HG02938 (cell line): Measurements from ENCODE around the gene DNAJC21.

Source experiments
- ATAC-seq: cut with Tn5 transposase; IDR thresholded peaks from one replicate; pipeline ENCODE4 v1.9.1; 2021; ENCODE audit warnings: mild to moderate bottlenecking, moderate library complexity; ENCODE audit not compliant: unreplicated experiment

Gene DNAJC21

GRCh38 chr5:34929134-34929719 is at the start of gene DNAJC21:
Gene DNAJC21, plus strand, starts transcription at chr5:34929559. Its CDS starts 261 bp downstream, at chr5:34929820.
- ATAC-seq: peak; percentile 82

DNA sequence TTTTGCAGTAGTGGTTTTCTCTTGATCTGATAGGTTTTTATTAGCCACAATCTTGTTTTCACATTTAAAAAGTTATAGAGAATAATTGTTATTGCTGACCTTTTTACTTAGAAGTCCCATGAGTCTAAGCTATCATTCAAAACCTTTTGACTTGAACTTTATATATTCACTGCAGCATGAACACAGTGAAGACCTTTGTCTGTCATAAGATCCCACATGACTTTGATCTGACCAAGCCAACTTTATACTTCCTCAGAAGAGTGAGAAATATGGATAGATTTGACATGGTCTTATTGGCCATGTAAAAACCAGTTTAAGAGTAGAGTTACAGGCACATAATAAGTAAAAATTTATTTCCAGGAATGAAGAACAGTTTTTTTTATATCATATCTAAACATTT is 48.1 kb upstream of the DNAJC21 start:
- ATAC-seq: no peak

DNA sequence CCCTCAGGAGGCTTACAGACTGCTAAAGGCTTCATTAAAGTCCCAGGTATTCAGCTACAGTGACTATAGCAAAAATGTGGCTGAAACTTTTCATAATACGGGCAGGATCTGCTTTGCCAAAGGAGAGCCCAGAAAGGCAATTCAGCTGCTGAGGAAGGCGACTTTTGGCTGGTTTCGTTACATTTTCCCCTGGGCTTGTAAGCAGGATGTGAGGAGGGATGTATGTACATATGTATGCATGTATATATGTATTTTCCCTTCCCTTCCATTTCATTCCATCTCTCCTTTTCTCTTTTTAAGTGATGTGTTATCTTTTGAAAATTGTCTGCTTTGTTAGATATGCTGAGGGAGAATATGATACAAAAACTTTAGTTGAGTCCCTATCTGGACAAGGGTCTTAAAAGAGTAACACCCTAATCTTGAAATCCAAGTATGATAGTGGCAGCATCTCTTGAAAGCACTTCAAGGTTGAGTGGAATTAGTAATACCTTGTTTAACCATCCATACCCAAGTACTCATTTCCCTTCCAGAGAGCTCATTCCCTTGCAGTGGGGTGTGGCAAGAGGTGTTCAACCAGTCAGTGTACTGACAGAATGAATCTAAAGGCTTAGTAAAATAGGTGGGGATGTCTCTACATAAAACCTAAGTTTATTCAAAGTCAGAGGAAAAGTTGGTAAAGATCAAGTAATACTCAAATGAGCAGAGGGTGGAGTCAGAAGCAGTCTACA is 42.8 kb upstream of the DNAJC21 start:
- ATAC-seq: no peak

- ATAC-seq: no peak
Observed at GRCh38 chr5:34889394-34889793, 40.0 kb upstream of the DNAJC21 start.

DNA sequence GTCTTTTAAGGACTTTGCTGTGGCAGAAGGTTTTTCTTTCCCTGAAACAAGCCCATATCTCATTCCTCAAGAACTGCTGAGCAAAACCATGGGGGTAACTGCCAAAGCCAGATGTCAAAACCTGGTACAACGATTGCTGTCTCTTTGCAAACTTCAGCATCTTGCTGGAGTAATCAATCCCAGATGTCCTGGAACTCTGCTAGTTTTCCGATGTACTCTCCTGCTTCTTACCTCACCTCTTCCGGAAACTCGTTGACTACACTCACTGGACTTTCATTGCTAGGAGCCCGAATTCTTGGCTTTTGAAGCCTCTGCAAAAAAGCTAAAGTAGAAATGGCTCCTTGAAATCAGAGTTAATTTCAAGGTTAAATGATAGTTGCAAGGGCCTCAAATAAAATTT is 37.4 kb upstream of the DNAJC21 start:
- ATAC-seq: no peak

DNA sequence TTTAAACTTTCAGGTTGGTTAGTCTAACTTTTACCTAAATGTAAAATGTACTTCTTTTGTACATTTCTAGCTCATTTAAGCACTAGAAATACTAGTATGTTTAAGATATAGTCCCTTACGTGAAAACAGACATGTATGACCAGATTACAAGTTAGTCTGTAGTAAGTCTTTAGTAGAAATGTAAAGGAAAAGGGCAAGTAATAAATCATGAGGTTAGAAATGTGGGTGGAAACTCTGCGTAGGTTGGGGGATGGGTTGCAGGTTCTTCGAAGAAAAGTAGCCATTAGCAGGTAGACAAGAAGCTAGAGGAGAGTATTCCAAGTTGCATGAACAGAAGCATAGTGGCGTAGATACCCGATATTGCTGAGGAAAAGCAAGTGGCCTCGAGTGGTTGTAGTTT is 36.9 kb upstream of the DNAJC21 start:
- ATAC-seq: no peak

DNA sequence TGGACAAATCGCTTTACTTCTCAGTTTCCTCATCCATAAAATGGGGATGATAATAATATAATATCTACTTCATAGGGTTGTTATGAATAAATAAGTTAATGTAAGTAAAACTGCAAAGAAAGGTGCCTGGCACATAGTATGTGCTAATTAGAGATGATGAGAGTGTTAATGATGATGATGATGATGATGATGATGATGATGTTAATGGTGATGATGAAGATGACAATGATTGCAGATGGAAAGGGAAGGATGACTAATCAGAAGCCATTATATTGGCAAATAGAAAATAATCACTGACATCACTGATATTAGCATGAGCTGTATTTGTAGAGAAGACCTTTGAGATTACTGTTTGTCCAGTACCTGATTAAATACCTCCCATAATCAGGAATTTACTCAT is 34.6 kb upstream of the DNAJC21 start:
- ATAC-seq: no peak

DNA sequence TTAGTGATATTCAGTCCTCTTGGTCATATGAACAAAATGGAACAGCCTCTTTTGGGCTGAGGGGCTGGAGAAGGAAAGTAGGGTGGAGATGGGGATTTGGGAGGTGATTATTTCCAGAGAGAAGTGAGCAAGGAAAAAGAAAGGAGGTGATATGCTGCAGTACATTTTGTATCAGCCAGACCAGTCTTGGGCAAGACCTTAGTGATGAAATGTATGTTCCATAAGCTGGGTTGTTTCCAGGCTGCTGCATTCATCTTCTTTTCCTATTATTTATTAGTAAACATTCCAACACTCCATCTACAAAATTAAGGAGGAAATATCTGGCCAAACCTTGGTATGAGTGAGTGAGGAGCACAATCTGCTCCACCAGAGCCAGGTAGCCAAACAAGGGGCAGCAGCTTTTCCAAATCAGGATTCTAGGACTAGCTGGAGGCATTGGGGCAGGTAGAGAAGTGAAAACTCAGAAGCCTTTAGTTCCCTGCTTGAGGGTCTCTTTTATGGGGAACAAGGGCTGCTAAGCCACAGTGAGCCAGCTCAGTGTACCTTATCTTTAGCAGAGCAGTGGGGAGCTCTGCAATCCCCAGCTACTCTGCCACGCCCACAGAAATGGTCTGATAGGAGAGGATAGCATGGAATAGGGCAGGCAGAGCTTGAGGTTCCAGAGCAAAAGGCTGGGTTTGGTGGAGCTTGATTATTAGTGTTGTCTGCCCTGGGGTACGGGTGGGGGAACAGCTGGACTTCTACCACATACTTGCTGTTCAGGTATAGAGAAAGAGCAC is 33.5 kb upstream of the DNAJC21 start:
- no peak for ATAC-seq

DNA sequence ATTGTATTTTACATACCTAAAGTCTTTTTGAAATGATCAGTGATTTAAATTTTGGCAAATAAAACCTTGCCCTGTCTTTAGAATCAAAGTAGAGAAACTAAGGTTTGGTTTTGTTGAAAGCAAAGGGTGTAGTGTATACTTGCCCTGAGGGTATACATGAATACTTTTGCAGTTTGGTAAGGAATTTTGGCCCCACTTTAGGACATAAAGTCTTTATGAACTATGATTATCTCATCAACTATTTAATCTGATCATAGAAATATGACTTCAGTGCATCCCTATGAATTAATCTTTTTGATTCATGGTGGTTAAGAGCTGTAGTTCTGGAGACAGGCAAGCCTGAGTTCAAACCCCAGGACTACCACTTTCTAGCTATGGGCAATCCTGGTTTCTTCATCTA is 31.7 kb upstream of the DNAJC21 start:
- no peak for ATAC-seq

- peak; percentile 87 for ATAC-seq
Observed at GRCh38 chr5:34898258-34898895, 31.0 kb upstream of the DNAJC21 start.

DNA sequence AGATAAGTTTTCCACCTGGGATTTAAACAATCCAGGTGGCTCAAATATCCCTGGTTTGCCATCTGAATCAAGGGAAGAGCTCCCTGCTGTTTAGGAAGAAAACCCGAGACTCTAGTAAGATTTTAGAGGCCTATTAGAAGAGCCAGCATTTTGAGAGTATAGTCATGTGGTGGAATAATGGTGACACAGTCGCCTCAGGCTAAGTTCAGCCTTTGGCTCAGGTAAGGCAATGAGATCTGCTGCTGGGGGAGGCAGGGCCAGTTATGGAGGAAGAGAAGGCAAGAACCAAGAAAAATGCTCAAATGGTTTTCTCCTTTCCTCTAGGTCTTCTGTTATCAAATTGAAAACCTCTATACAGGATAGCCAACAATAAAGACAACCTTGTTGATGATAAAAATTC is 30.3 kb upstream of the DNAJC21 start:
- no peak for ATAC-seq

DNA sequence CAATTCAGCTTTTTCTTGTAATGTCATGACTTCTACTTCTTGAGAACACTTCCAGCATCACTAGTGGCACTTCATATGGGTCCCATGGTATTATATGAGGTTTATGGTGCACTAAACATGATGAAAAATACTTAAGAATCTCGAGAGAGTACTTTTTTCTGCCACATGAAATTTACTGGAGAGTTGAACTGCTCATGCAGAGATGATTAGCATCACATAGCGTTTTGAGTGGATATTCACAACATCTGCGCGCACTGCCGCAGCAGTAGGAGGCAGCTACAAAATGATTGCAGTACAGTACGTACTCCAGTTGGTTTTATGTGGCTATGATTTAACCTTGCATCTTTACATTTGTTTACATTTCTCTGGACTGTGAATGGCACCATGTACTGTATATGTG is 28.7 kb upstream of the DNAJC21 start:
- ATAC-seq: no peak

- ATAC-seq: no peak
Observed at GRCh38 chr5:34903260-34903659, 26.1 kb upstream of the DNAJC21 start.

DNA sequence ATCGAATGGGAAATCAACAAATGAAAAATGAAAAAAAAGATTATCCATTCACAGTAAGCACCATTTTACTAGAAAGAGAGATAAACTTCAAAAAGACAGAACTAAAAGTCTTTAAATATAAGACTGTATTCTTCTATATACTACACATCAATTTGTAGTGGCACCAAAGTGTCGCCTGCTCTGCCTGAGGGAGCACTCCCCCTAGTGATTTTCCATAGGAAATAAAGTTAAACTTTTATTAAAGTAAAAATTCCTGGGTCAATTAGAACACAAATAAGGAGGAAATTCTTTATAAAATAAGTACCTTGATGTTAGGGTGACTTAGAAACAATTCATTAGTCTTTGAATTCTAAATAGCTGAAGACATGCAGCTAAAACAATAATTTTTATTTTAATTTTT is 23.8 kb upstream of the DNAJC21 start:
- no peak for ATAC-seq

DNA sequence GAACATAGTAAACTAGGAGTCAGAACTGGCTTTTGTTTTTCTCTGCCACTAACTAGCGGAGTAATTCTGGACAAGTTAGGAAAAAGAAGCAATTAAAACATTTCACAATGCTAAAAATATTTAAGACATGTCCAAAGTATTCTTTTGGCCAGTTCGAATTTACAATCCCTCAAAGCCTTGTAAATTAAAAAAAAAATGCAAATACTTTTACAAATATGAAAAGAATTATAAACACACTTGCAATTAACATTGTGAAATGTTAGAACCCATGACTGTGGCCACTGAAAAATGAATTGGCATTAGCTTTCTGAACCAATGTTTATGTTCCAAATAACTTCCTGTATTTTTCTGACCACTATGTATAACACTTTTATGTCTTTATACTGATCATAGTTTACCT is 16.3 kb upstream of the DNAJC21 start:
- no peak for ATAC-seq

- ATAC-seq: peak; percentile 17
Observed at GRCh38 chr5:34914671-34915138, 14.7 kb upstream of the DNAJC21 start.

DNA sequence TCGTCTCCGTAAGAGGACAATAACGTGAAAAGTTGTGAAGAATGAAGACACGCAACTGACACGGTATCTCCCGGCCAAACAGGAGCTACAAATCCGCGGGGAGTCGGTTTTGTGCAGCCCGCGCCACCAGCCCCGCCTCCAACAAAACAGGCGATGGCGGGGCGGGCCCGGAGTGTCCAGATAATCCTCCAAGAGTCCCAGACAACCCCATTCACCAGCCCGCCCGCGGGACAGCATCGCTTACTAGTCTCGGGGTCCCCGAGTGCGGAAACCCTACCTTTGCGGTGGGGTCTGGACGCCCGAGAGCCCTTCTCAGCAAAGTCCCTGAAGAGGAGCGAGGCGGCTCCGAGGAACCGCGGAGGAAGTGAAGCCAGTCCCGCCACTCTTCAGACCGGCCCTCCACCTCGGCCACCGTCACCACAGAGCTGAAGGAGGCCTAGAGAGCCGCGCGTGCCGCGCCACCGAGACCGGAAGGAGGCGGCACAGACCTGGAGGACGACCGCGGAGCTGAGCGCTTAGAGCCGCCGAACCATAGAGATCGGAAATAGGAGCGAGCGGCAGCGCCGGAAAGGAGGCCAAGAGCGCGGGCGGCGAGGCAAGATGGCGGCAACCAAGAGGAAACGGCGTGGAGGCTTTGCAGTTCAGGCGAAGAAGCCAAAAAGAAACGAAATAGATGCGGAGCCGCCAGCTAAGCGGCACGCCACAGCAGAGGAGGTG is 14.1 kb upstream of the DNAJC21 start, which contains the start of the genes BRIX1 and RAD1:
Gene BRIX1 (plus strand): TSS at position 573 of the 717 bp plus-strand sequence. CDS start 28 bp downstream, at position 601.
Gene RAD1 (minus strand): TSS at position 366 of the 717 bp plus-strand sequence. CDS start 612 bp downstream, outside the sequence.
- ATAC-seq: peak; percentile 95

DNA sequence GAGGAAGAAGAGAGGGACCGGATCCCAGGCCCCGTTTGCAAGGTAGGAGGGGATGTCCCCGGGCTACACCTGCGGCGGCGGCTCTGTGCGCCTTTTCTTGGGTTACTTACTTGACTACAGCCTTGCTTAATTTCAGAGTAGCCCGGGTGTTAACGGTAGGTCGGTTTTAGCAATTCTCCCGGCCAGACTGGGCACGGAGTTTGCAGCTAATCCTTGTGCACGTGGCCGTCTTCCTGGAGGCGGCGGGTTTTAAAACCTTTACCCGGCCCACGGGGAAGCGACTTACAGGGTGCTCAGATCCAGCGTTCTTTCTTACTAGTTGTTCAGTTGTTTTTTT is 13.5 kb upstream of the DNAJC21 start:
- peak; percentile 15 for ATAC-seq

GRCh38 chr5:34916518-34916917 is 12.8 kb upstream of the DNAJC21 start:
- no peak for ATAC-seq

- no peak for ATAC-seq
Observed at GRCh38 chr5:34918025-34918424, 11.3 kb upstream of the DNAJC21 start.

DNA sequence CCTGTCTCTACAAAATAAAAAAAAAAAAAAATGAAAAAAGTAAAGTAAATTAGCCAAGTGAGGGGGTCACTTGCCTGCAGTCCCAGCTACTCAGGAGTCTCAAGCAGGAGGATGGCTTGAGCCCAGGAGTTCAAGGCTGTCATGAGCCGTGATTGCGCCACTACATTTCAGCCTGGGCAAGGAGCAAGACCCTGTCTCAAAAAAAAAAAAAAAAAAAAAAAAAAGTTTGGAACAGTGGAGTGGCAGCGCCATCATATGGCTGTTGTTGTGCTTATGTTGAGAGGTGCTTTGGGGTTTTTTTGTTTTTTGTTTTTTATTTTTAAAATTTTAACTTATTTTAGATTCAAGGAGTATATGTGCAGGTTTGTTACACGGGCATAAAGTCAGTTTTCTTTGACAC is 10.3 kb upstream of the DNAJC21 start:
- ATAC-seq: no peak
